A549 (cell line): Measurements from ENCODE around the gene ANKDD1A. TPM values are rescaled to one million over a fixed set of nuclear protein-coding genes. Genes with fewer than 3 reads are reported as not detected.

Source experiments
- ATAC-seq, 2 experiments: fragments of 200-7000 bp in 1 of 2; fragments of >200 bp in 1 of 2; cut with Nextera tagmentation in 1 of 2; cut with Tn5 transposase in 1 of 2; 3 replicates each; pipeline versions ENCODE4 v1.8.0 to v1.9.1; 2018 to 2020; ENCODE audit warnings: mild to moderate bottlenecking in 1 of 2, moderate library complexity in 1 of 2
- CTCF ChIA-PET: fragments of 300-600 bp; sonication (Branson Sonifier 250); formaldehyde crosslinking; extraction: SDS; loops from one replicate; lab custom pipeline; 2021; ENCODE audit warnings: antibody characterized with exemption, inconsistent platforms; lab: Yijun Ruan, JAX
- POLR2A ChIA-PET: fragments of 350-600 bp; formaldehyde crosslinking; extraction: SDS; loops from one replicate; lab custom pipeline; 2021; ENCODE audit warnings: antibody characterized with exemption, inconsistent platforms; lab: Yijun Ruan, JAX
- DNase-seq, 2 experiments: peaks; one replicate each; pipeline versions ENCODE4 v3.0.0 to v3.0.0-alpha.2; 2011 to 2016; ENCODE audit warnings: low read depth in 1 of 2, low spot score in 1 of 2
- FAIRE-seq: peaks from 2 replicates; lab custom pipeline; 2011; peaks lifted over from hg19 to GRCh38; lab: Jason Lieb, UNC
- H3K27ac ChIP-seq, 2 experiments: fragments of >200 bp; sonication (Bioruptor Twin); formaldehyde crosslinking; 3 replicates each; pipeline ENCODE4 v1.5.1; 2016 to 2017
- H3K4me1 ChIP-seq: fragments of >200 bp; sonication (Bioruptor Twin); formaldehyde crosslinking; 3 replicates; pipeline ENCODE4 v1.6.1; 2016
- H3K4me2 ChIP-seq: fragments of >200 bp; sonication (Bioruptor Twin); formaldehyde crosslinking; 3 replicates; pipeline ENCODE4 v1.6.1; 2016
- H3K4me3 ChIP-seq: fragments of >200 bp; sonication (Bioruptor Twin); formaldehyde crosslinking; 3 replicates; pipeline ENCODE4 v1.5.1; 2016
- H3K9me3 ChIP-seq: fragments of >200 bp; sonication (Bioruptor Twin); formaldehyde crosslinking; 3 replicates; pipeline ENCODE4 v1.6.1; 2016
- CBX8 ChIP-seq: fragments of 200-600 bp; sonication (generic); IDR thresholded peaks from 2 replicates; pipeline ENCODE4 v1.6.1; 2016
- CHD2 ChIP-seq: fragments of 150-350 bp; IDR thresholded peaks from 2 replicates; pipeline ENCODE4 v1.6.1; 2014; ENCODE audit warnings: low read length; ENCODE audit not compliant: partially characterized antibody
- ESRRA ChIP-seq: fragments of 150-350 bp; IDR thresholded peaks from 2 replicates; pipeline ENCODE4 v1.6.1; 2014; ENCODE audit warnings: mild to moderate bottlenecking, low read length, borderline replicate concordance
- FOSB ChIP-seq: fragments of 250-450 bp; sonication (Bioruptor Pico); IDR thresholded peaks from 2 replicates; pipeline ENCODE4 v1.5.0; 2020; ENCODE audit warnings: mild to moderate bottlenecking, moderate library complexity
- FOSL2 ChIP-seq, 2 experiments: fragments of 450-650 bp in 1 of 2; fragments of >200 bp in 1 of 2; sonication (Bioruptor Twin) in 1 of 2; formaldehyde crosslinking; IDR thresholded peaks; 2 replicates each; pipeline versions ENCODE4 v1.5.0 to v1.6.1; 2016 to 2020; ENCODE audit warnings: mild to moderate bottlenecking in 1 of 2, moderate library complexity in 1 of 2
- HDAC2 ChIP-seq: fragments of 200-600 bp; sonication (generic); IDR thresholded peaks from 2 replicates; pipeline ENCODE4 v1.6.1; 2016
- KDM5A ChIP-seq: fragments of 200-600 bp; sonication (generic); IDR thresholded peaks from 2 replicates; pipeline ENCODE4 v1.6.1; 2016; ENCODE audit warnings: antibody characterized with exemption, mild to moderate bottlenecking
- TP53 ChIP-seq: fragments of 250-450 bp; sonication (Bioruptor Pico); IDR thresholded peaks from 2 replicates; pipeline ENCODE4 v1.5.0; 2021; ENCODE audit warnings: mild to moderate bottlenecking, moderate library complexity
- ZFP36 ChIP-seq: fragments of 450-650 bp; IDR thresholded peaks from 2 replicates; pipeline ENCODE4 v1.6.1; 2014; ENCODE audit warnings: borderline replicate concordance; ENCODE audit not compliant: partially characterized antibody
- WGBS: methylation state at CpG from one replicate; pipeline ENCODE4 v1.1.6; 2017; ENCODE audit errors: missing lambda C conversion rate; 5-methylcytosine and 5-hydroxymethylcytosine counted together
- polyA plus RNA-seq, 4 experiments: library from polyadenylated mRNA; depleted of rRNA in 3 of 4; stranded (reverse); fragments of >200 nt; fragmentation: RNase III in 1 of 4; extraction: RNeasy Plus Mini Kit Qiagen cat#74134 plus additional on column Dnase treatment in 1 of 4; gene quantifications; 2 replicates in 3 of 4; 3 replicates in 1 of 4; pipeline ENCODE4 v1.2.3, GENCODE V29; 2011 to 2017
- TF ChIP-seq, protein P1 (sequence below): IDR thresholded peaks from 2 replicates; pipeline ENCODE4 v1.6.1; 2012; ENCODE audit warnings: low read depth, borderline replicate concordance
- TF ChIP-seq, protein P2 (sequence below): fragments of 250-450 bp; sonication (Bioruptor Pico); IDR thresholded peaks from 2 replicates; pipeline ENCODE4 v1.5.0; 2021; ENCODE audit warnings: mild to moderate bottlenecking, moderate library complexity, borderline replicate concordance
- TF ChIP-seq, protein P3 (sequence below): IDR thresholded peaks from 2 replicates; pipeline ENCODE4 v1.6.1; 2012

The ANKDD1A gene
- polyA plus RNA-seq, 2 of the 4 experiments (the other 2 are of a cell fraction) = 2.7 to 2.8 TPM

DNA sequence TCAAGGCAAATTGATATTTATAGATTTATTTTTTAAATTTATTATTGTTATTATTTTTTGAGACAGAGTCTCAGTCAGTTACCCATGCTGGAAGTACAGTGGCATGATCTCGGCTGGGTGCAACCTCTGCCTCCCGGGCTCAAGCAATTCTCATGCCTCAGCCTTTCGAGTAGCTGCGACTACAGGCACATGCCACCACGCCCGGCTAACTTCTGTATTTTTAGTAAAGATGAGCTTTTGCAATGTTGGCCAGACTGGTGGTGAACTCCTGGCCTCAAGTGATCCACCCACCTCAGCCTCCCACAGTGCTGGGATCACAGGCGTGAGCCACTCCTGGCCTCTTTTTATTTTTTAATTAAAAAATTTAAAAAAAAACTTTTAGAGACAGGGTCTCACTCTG lies 59.0 kb downstream of the ANKDD1A start:
- POLR2A ChIA-PET = no interaction called here
- ATAC-seq = no peak

DNA sequence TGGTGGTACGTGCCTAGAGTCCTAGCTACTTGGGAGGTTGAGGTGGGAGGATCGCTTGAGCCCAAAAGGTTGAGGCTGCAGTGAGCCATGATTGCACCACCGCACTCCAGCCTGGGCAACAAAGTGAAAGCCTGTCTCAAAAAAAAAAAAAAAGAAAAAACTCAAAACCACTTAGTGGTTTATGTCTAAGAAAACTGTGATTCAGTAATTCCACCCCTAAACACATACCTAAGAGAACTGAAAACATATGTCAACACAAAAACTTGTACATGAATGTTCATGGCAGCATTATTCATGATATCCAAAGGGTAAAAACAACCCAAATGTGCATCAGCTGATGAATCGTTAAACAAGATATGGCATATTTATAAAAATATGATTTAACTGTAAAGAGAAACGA lies 63.7 kb downstream of the ANKDD1A start:
- CTCF ChIA-PET = no interaction called here
- no peaks in the 10 kb centered on the region for H3K9me3 ChIP-seq
- DNase-seq (no peak), ATAC-seq (no peak), FAIRE-seq (no peak)
- no peak overlapping the region for H3K4me2 ChIP-seq
- no peaks in the 10 kb centered on the region for H3K4me1 ChIP-seq
- TF ChIP-seq, protein P1, sequence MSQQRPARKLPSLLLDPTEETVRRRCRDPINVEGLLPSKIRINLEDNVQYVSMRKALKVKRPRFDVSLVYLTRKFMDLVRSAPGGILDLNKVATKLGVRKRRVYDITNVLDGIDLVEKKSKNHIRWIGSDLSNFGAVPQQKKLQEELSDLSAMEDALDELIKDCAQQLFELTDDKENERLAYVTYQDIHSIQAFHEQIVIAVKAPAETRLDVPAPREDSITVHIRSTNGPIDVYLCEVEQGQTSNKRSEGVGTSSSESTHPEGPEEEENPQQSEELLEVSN = no peak
- TF ChIP-seq, protein P2, sequence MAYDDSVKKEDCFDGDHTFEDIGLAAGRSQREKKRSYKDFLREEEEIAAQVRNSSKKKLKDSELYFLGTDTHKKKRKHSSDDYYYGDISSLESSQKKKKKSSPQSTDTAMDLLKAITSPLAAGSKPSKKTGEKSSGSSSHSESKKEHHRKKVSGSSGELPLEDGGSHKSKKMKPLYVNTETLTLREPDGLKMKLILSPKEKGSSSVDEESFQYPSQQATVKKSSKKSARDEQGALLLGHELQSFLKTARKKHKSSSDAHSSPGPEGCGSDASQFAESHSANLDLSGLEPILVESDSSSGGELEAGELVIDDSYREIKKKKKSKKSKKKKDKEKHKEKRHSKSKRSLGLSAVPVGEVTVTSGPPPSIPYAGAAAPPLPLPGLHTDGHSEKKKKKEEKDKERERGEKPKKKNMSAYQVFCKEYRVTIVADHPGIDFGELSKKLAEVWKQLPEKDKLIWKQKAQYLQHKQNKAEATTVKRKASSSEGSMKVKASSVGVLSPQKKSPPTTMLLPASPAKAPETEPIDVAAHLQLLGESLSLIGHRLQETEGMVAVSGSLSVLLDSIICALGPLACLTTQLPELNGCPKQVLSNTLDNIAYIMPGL = no peak
- no peak for TF ChIP-seq CBX8
- no peak overlapping the region for H3K27ac ChIP-seq
- no peak overlapping the region for H3K4me3 ChIP-seq
- 83% methylated on average over 5 of the region's 5 CpGs for WGBS
- POLR2A ChIA-PET = no interaction called here

More for the DNA sequence above, 59.0 kb downstream of the ANKDD1A start:
- Histone ChIP-seq H3K4me1 (no peaks in the 10 kb centered on the region), H3K27ac (no peak overlapping the region), H3K4me3 (no peak overlapping the region), H3K9me3 (no peaks in the 10 kb centered on the region), H3K4me2 (no peak overlapping the region)
- DNase-seq (no peak), FAIRE-seq (no peak)
- TF ChIP-seq TP53 (CRISPR knock-in tag) (no peak), ZFP36 (no peak), FOSL2 (IDR thresholded peaks at IDR 0.05) (no peak), FOSL2 (CRISPR knock-in tag; IDR thresholded peaks at IDR 0.05) (no peak), ESRRA (no peak), KDM5A (no peak)
- TF ChIP-seq, protein P2 = no peak
- TF ChIP-seq, protein P3, sequence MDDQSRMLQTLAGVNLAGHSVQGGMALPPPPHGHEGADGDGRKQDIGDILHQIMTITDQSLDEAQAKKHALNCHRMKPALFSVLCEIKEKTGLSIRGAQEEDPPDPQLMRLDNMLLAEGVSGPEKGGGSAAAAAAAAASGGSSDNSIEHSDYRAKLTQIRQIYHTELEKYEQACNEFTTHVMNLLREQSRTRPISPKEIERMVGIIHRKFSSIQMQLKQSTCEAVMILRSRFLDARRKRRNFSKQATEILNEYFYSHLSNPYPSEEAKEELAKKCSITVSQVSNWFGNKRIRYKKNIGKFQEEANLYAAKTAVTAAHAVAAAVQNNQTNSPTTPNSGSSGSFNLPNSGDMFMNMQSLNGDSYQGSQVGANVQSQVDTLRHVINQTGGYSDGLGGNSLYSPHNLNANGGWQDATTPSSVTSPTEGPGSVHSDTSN = no peak
- CTCF ChIA-PET = interaction anchor here (0.6 to 1.8 kb wide), 2 partner anchors 12 to 161 kb away, joined by 3 to 6 read pairs; no protein-coding TSS in a partner anchor
- 96% methylated on average over 7 of the region's 7 CpGs for WGBS

DNA sequence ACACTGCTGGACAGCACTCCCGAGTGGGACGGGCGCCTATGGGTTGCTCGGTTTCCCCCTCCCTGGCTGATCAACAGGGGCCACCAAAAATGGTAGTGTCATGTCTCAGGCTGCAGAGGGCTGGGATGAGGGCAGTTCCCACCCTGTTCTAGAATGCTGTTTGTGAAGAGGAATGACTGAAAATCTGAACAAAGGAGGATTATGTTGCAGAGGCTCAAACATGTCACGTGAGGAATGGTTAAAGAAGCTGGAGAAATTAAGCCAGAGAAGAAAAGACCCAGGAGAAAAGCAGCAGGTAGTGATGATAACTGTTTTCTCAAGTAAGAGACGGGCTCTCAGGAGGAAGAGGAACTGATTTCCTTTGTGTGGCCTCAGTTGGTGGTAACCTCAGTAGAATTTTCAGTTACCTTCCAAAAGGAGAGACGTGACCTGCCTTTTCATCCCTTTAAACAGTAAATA lies 67.6 kb downstream of the ANKDD1A start:
- Histone ChIP-seq H3K9me3 (no peaks in the 10 kb centered on the region), H3K4me2 (no peak overlapping the region), H3K4me3 (no peak overlapping the region), H3K27ac (no peak overlapping the region), H3K4me1 (no peaks in the 10 kb centered on the region)
- FAIRE-seq (no peak), DNase-seq (no peak), ATAC-seq (no peak)
- CTCF ChIA-PET = interaction anchor here (0.6 to 1.1 kb wide), 4 partner anchors 10 to 238 kb away, joined by 3 to 6 read pairs (median 3); no protein-coding TSS in a partner anchor
- 89% methylated on average over 7 of the region's 7 CpGs for WGBS
- POLR2A ChIA-PET = no interaction called here
- TF ChIP-seq HDAC2 (no peak), FOSB (CRISPR knock-in tag) (no peak), CHD2 (no peak)
